ENCODE data around the gene MAN2B1.

DNA sequence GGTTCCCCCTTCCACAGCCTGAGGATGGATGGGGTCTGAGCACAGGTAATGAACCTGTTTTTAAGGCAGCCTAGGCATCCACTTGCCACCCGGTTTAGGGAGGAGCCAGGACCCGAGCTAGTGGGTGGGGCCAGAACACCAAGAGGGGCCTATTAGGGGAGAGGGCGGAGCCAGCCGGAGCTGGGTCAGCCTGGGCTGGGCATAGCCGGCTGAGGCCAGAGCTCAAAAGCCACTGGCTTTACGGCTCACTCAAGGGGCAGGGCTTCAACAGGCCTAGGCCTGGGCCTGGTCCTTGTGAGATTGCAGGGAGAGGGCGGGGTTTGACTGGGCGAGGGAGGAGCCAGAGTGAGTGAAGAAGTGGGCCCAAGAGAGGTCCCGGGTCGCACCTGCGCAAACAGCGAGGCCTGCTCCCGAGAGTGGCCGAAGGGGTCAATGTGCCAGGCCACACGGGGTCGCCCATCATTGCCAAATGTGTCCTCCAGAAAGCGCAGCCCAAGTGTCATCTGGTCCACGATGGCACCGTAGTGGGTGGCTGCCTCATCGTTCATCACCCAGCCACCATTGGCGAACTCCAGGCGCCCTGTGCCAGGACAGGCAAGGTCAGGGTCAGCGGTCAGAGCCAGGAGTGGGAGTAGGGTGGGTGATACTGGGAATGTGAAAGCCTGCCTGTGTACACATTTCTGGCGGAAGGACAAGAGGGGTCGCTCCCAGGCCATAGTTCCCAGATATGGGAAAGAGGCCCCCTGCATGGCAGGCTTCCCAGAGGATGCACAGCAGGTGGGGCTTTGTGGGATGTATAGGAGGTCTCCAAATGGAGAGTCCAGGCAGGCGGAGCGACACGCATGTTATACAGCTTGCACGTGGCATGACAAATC lies 1.9 kb downstream of the MAN2B1 start:
- no peak for TF ChIP-seq EZH2 (IDR thresholded peaks at IDR 0.05; ENCODE audit: insufficient read depth, poor library complexity, severe bottlenecking)
- no peak for TF ChIP-seq EZH2phosphoT487 (IDR thresholded peaks at IDR 0.05; ENCODE audit: insufficient read depth, low read depth)

Data from GM23248 (cell line).